ENCODE results near the gene TMEM18.

Gene TMEM18

GRCh38 chr2:651951-652373 is 25.2 kb downstream of the TMEM18 start:
- DNase-seq (ENCODE audit: low read depth in 2 of 2) = no peak

DNA sequence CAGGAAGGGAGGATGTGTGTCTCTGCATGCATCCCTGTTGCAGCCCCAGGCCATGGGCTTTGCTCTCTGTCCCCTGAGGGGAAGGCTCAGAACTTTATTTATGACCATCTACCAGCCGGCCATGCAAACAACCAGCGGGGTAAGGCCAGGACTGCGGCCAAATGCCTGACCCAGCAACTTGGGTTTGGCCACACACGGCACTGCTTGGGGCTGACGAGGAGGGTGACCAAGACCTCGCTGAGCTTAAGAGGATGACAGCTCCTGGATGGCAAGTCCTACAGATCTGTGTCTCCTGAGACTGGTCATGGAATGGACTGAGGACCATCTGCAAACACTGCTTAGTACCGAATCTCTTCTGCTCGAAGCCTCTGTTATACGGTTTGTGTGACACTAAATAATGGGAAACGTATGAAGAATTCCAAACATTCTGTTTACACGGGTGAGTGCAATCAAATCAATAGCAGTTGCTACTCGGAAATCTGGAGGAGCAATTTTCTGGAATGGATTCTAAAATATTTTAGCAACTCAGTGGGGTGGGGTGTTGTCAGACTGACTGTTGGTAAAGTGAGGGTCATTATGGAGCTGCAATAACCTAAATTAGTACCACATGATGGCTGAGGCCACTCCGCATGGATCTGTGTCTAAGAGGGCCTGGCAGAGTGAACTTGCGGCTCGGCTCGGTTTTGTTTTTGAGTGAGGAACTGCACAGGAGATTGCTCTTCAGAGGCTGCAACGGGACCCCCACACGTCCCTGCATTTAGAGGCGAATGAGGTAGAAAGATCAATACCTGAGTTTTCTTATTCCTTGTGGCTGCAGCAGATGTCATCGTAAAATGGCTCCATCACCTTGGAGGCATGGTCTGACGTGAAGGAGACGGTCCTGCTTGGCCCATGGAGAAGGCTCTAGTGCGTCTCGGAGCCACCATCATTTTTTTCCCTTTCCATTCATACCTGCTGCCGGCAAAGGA is 26.6 kb downstream of the TMEM18 start:
- DNase-seq (ENCODE audit: low read depth in 2 of 2) = no peak

DNA sequence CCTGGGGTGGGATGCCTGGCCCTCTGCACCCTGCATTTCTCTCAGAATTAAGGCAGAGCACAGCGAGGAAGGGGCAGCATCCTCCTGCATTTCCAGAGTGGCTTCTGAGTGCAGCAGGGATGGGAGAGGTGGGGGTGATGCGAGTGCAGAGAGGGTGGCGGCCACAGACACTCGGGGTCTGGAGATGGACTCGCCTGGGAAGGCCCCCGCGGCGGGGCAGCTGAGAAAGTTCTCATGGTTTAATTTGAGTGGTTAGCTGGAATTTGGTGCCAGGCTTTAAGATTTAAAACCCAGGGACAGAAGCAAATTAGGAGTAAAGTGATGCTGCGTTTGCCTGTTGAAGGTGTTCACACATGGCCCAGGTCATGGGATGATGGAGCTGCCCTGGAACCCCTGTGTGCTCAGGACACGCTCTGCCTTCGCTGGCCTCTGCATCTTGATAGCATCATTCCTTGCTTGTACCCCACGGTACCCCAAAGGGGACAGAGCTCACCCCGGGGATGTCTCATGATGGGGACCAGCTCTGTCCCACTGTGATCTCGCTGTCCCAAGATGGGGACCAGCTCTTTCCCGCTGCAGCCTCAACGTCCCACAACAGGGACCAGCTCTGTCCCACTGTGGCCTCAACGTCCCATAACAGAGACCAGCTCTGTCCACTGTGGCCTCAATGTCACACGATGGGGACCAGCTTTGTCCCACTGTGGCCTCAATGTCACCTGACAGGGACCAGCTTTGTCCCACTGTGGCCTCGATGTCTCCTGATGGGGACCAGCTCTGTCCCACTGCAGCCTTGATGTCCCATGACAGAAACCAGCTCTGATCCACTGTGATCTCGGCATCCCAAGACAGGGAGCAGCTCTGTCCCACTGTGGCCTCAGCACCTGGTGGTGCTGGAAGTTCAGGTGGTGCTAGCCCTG is 27.5 kb downstream of the TMEM18 start:
- no peak for DNase-seq (ENCODE audit: low read depth in 2 of 2)

GRCh38 chr2:648476-649424 is 28.5 kb downstream of the TMEM18 start:
- no peak for DNase-seq (ENCODE audit: low read depth in 2 of 2)

- DNase-seq (ENCODE audit: low read depth in 2 of 2) = no peak
These were observed 29.4 kb downstream of the TMEM18 start for GRCh38 chr2:647691-648231.

DNA sequence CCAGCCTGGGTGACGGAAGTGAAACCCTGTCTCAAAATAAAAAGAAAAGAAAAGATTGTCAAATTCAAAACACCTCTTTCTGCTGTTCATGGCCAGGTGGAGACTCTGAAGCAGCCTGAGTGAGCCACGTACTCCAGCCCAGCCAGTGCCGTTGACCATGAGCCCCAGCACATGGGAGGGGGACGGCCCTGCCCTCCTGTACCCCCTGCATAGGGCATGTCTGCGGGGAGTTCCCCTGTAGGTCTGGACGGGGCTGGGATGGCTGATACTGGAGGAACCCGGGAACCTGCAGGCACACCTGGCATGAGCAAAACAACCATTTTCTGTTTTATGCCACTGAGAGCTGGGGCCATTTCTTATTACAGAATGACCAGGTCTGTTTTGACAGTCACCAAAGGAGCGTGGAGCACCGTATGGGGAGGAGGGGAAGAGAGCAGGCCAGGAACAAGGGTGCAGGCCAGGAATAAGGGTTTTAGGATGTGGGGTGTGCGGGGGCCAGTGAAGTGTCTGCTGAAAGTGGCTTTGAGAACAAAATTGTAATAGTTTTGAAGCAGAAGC is 30.1 kb downstream of the TMEM18 start:
- no peak for DNase-seq (ENCODE audit: low read depth in 2 of 2)

- DNase-seq (ENCODE audit: low read depth in 2 of 2) = no peak
These were observed 32.3 kb downstream of the TMEM18 start for GRCh38 chr2:644871-645270.

- no peak for DNase-seq (ENCODE audit: low read depth in 2 of 2)
These were observed 33.4 kb downstream of the TMEM18 start for GRCh38 chr2:643761-644160.

GRCh38 chr2:643334-643733 is 33.9 kb downstream of the TMEM18 start:
- DNase-seq (ENCODE audit: low read depth in 2 of 2) = no peak

DNA sequence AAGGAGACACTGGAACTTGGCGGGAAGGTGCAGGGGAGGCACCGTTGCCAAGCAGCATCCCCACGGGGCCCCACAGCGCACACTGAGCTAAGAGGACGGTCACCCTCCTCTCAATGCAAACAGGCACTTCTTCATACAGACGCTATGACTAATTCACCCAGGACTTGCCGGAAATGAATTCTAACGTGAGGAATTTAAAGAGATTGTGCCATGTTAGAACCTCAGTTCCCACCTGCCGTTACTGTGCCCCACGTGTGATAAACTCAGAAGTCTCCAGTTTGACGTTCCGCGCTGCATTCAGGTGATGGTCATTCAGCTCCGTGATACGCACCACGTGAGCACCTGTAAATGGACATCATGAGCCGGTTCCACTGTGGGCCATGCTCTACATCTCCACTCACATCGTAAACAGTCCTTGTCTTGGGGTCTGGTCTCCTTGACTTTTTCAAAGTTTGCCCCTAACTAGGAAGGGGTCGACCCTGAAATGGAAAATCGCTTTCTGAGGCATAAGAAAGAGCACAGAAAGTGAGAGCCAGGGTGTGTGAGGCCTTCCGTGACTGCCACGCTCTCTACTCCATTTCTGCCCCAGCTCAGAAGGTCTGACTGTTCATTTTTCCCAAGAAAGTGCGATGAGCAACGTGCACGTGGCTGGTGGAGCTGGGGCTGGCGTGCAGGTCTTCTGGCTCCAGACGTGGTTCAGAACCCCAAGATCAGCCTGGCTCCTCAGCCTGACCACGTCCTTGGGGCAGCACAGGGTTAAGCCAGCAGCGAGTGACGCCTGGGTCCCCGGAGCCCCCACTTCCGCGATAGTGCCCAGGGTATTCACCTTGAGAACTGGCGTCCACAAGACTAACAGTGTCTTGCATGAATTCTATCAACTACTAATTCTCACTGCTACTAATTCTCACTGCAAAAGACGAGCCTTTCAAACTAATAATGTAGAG is 35.1 kb downstream of the TMEM18 start:
- DNase-seq (ENCODE audit: low read depth in 2 of 2) = no peak

DNA sequence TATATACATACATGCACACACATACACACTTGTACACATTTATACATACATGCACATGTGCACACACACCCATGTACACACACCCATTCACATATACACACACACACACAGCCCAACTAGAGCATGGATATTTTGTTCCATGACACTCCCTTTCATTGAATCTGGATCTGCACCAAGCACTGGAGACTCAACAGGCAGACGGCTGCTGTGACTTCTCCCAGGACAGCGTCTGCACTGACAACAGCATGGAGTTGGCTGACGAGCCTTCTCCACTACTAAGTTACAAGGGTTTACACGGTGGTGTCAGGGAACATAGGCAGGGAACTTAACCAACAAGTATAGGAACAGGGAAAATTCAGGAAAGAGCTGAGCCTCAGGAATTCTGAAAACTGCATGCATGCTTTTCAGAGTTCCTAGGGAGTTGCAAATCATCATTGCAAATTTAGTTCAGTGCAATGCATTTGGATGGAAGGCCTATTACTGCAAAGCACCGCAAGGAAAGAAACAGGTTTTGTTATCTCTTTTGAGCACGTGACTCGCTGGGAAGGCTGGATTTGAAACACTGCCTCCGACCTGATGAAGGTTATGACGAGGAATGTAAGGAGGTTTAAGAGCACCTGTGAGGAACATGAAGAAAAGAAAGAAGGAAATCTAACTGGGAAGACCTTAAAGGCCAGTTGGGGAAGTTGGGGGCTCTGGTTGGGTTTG is 35.9 kb downstream of the TMEM18 start:
- DNase-seq (ENCODE audit: low read depth in 2 of 2) = no peak

DNA sequence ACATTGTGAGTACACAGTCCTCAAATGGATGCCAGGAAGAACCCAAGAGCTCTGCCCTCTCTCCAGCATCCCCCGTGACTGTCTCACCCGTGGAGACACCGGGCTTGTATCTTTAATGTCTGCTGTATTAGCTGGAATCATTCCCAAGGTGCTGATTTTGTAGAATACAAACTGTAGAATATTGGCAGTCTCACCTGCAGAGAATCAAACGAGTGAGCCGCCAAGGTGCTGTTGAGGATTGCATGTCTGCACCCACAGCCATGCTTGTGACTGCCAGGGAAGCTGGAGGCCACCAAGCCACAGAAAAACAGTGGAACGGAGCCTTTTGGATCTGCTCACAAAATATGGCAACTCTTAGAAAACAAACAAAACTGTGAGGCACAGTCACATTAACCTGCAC is 37.5 kb downstream of the TMEM18 start:
- no peak for DNase-seq (ENCODE audit: low read depth in 2 of 2)

DNA sequence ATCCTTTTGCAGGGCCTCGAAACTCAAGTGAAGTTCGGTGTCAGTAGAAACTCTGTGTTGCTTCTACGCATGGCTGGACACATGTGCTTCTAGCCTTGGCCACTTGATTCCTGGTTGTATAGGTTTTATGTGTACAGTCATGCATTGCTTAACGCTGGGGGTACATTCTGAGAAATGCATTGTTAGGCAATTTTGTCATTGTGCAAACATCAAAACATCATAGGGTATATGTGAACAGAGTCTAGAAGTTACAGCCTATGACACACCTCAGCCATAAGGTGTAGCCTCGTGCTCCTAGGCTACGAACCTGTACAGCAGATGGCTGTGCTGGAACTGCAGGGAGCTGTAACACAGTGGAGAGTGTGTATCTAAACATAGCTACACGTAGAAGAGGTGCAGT is 39.4 kb downstream of the TMEM18 start:
- no peak for DNase-seq (ENCODE audit: low read depth in 2 of 2)

GRCh38 chr2:637406-637776 is 39.8 kb downstream of the TMEM18 start:
- DNase-seq (ENCODE audit: low read depth in 2 of 2) = no peak

DNA sequence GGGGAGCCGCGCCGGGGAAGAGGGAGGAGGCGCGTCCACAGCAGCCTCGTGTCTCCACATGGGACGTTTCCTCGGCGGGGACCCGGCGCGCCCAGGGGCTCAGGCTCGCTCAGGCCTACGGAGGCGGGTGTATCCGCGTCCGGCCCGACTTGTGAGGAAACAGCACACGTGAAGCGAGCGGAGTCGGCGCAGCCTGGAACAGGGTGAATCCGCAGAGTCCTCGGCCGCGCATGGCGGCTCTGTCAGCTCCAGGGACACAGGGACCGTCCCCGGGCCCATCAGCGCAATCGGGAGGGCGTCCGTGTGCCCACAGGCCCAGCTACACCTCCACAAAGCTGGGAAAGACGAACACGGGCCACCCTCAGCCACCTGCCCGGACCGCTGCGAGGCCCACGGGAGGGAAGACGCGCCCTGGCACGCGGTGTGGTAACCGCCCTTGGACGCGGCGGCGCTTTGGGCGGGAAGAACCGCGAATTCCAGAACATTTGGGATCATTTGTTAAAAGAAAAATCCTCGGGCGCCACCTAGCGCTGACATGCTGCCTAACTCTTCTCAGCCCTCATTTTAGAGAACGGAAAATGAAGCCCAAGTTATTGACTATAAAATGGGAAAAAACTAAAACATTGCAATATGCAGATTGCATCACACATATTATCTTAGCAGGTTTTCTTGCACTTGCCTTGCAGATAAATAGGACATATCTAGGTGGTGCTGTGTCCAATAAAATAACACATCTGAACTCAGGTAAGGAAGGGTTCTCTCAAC is 40.4 kb downstream of the TMEM18 start:
- peak; percentile 41 to 52 for DNase-seq (ENCODE audit: low read depth in 2 of 2)

- DNase-seq (ENCODE audit: low read depth in 2 of 2) = no peak
These were observed 41.3 kb downstream of the TMEM18 start for GRCh38 chr2:635687-636621.

All from stimulated activated CD4-positive, alpha-beta T cell treated with anti-CD3 and anti-CD28 coated beads, Interleukin-1b, Interleukin-23, amount 100 ng/mL, for 4 hours (primary cell).